K562 (cell line): ENCODE data around the gene ATP5MK. TPM values are rescaled to one million over a fixed set of nuclear protein-coding genes. Genes with fewer than 3 reads are reported as not detected.
A peak's percentile ranks its signal among the peaks of the same experiment; 100 is the strongest.

Experiments
- CBX1 ChIP-seq: sonication (generic); IDR thresholded peaks from 2 replicates; pipeline ENCODE4 v1.6.1; 2016; ENCODE audit warnings: antibody characterized with exemption, low read depth, mild to moderate bottlenecking
- CCAR2 ChIP-seq: fragments of 200-400 bp; formaldehyde crosslinking; IDR thresholded peaks from 2 replicates; pipeline ENCODE4 v1.6.1; 2017; ENCODE audit warnings: mild to moderate bottlenecking, low read depth, low read length
- COPS2 ChIP-seq: fragments of 450-650 bp; conservative IDR thresholded peaks from 2 replicates; pipeline ENCODE4 v1.6.1; 2016; ENCODE audit warnings: mild to moderate bottlenecking, moderate library complexity
- NEUROD1 ChIP-seq: fragments of 150-350 bp; IDR thresholded peaks from 2 replicates; pipeline ENCODE4 v1.6.1; 2014; ENCODE audit warnings: borderline replicate concordance, low read length, low read depth; ENCODE audit not compliant: partially characterized antibody
- RBM14 ChIP-seq: fragments of 200-400 bp; formaldehyde crosslinking; IDR thresholded peaks from 2 replicates; pipeline ENCODE4 v1.6.1; 2018; ENCODE audit warnings: low read depth, mild to moderate bottlenecking, low read length, moderate library complexity, borderline replicate concordance; ENCODE audit not compliant: insufficient read depth
- RNF2 ChIP-seq: sonication (generic); IDR thresholded peaks from 2 replicates; pipeline ENCODE4 v1.6.1; 2016
- polyA plus RNA-seq, 8 experiments: library from polyadenylated mRNA; depleted of rRNA in 4 of 8; stranded (reverse) in 5 of 8; unstranded in 3 of 8; fragments of >200 nt; fragmentation: Nextera tagmentation in 2 of 8; fragmentation: Illumina TruSeq in 1 of 8; extraction: Ambion mirVana in 2 of 8; extraction: Trizol in 1 of 8; gene quantifications; 2 replicates each; pipeline versions ENCODE4 v1.2.1 to v1.2.3, GENCODE V29; 2011 to 2014; ENCODE audit warnings: inconsistent platforms in 1 of 8, missing spikeins in 1 of 8
- total RNA-seq, 7 experiments: library from RNA; depleted of rRNA in 6 of 7; stranded (reverse); fragments of >200 nt in 6 of 7; fragmentation: Illumina TruSeq in 2 of 7; extraction: Trizol in 2 of 7; gene quantifications; 2 replicates each; pipeline versions ENCODE4 v1.2.1 to v1.2.3, GENCODE V29; 2011 to 2021; ENCODE audit warnings: low replicate concordance in 1 of 7
- TF ChIP-seq, protein P1 (sequence below), 2 experiments: fragments of 450-650 bp in 1 of 2; sonication (generic) in 1 of 2; formaldehyde crosslinking in 1 of 2; IDR thresholded peaks; 2 replicates each; pipeline versions ENCODE4 v1.7.1 to v1.9.0; 2016 to 2022; ENCODE audit warnings: inconsistent platforms in 1 of 2, mild to moderate bottlenecking in 1 of 2, missing genetic modification reagents in 1 of 2
- TF ChIP-seq, protein P2 (sequence below): fragments of 150-350 bp; conservative IDR thresholded peaks from 2 replicates; pipeline ENCODE4 v1.6.1; 2014; ENCODE audit warnings: low read length
- TF ChIP-seq, protein P3 (sequence below): fragments of 450-650 bp; IDR thresholded peaks from 2 replicates; pipeline ENCODE4 v1.7.0; 2016; ENCODE audit warnings: borderline replicate concordance
- TF ChIP-seq, protein P4 (sequence below): fragments of 200-400 bp; formaldehyde crosslinking; IDR thresholded peaks from 2 replicates; pipeline ENCODE4 v1.6.1; 2017; ENCODE audit warnings: mild to moderate bottlenecking, low read depth, low read length, moderate library complexity

ATP5MK gene
- total and polyA plus RNA-seq, 9 of the 15 experiments (the other 6 are each of a cell fraction or from before 2014, with no cell fraction given): 182 to 1,810 (median 741) TPM

DNA sequence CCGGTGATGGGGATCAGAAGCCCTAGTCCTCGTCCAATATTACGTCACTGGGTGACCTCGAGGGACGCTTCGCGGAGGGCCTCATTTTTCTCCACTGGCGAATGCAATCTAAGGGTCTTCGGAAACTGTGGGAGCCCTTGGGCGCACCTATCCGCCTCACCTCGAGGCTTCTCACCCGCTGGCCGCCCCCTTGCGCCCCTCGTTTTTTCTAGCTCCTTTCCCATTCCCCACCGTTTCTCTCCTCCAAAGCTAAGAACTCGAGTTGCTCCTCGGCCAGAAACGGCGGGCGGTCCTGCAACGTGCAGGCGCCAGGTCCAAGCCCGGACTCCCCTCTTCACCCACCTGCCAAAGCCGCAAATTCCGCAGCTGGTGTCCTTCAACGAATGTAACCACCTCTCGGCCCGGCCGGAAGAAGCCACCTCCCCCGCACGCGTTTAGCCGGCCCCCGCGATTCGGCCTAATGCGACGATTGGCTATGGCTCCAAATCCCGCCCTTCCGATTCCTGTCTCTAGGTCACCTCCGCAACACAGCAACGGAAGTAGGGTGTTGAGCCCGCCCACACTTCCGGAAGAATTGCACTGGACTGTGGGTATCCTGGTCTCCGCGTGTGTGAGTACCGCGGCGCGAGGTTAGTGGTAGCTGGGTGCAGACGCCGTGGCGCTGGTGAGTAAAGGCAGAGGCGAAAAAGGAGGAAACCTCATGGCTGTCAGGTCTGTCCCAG, at the start of gene ATP5MK, which contains the start of gene PDCD11 (continued):
- TF ChIP-seq, protein P1, sequence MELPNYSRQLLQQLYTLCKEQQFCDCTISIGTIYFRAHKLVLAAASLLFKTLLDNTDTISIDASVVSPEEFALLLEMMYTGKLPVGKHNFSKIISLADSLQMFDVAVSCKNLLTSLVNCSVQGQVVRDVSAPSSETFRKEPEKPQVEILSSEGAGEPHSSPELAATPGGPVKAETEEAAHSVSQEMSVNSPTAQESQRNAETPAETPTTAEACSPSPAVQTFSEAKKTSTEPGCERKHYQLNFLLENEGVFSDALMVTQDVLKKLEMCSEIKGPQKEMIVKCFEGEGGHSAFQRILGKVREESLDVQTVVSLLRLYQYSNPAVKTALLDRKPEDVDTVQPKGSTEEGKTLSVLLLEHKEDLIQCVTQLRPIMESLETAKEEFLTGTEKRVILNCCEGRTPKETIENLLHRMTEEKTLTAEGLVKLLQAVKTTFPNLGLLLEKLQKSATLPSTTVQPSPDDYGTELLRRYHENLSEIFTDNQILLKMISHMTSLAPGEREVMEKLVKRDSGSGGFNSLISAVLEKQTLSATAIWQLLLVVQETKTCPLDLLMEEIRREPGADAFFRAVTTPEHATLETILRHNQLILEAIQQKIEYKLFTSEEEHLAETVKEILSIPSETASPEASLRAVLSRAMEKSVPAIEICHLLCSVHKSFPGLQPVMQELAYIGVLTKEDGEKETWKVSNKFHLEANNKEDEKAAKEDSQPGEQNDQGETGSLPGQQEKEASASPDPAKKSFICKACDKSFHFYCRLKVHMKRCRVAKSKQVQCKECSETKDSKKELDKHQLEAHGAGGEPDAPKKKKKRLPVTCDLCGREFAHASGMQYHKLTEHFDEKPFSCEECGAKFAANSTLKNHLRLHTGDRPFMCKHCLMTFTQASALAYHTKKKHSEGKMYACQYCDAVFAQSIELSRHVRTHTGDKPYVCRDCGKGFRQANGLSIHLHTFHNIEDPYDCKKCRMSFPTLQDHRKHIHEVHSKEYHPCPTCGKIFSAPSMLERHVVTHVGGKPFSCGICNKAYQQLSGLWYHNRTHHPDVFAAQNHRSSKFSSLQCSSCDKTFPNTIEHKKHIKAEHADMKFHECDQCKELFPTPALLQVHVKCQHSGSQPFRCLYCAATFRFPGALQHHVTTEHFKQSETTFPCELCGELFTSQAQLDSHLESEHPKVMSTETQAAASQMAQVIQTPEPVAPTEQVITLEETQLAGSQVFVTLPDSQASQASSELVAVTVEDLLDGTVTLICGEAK (IDR thresholded peaks at IDR 0.05): peak; percentile 98
- TF ChIP-seq, protein P1 (CRISPR knock-in tag; IDR thresholded peaks at IDR 0.05): no peak
- TF ChIP-seq, protein P2, sequence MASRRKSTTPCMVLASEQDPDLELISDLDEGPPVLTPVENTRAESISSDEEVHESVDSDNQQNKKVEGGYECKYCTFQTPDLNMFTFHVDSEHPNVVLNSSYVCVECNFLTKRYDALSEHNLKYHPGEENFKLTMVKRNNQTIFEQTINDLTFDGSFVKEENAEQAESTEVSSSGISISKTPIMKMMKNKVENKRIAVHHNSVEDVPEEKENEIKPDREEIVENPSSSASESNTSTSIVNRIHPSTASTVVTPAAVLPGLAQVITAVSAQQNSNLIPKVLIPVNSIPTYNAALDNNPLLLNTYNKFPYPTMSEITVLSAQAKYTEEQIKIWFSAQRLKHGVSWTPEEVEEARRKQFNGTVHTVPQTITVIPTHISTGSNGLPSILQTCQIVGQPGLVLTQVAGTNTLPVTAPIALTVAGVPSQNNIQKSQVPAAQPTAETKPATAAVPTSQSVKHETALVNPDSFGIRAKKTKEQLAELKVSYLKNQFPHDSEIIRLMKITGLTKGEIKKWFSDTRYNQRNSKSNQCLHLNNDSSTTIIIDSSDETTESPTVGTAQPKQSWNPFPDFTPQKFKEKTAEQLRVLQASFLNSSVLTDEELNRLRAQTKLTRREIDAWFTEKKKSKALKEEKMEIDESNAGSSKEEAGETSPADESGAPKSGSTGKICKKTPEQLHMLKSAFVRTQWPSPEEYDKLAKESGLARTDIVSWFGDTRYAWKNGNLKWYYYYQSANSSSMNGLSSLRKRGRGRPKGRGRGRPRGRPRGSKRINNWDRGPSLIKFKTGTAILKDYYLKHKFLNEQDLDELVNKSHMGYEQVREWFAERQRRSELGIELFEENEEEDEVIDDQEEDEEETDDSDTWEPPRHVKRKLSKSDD: no peak
- TF ChIP-seq RBM14 (no peak), NEUROD1 (peak; percentile 67), RNF2 (peak; percentile 63; the same call in 1 of the 2 replicates), CCAR2 (no peak), CBX1 (no peak), COPS2 (no peak)
- TF ChIP-seq, protein P3, sequence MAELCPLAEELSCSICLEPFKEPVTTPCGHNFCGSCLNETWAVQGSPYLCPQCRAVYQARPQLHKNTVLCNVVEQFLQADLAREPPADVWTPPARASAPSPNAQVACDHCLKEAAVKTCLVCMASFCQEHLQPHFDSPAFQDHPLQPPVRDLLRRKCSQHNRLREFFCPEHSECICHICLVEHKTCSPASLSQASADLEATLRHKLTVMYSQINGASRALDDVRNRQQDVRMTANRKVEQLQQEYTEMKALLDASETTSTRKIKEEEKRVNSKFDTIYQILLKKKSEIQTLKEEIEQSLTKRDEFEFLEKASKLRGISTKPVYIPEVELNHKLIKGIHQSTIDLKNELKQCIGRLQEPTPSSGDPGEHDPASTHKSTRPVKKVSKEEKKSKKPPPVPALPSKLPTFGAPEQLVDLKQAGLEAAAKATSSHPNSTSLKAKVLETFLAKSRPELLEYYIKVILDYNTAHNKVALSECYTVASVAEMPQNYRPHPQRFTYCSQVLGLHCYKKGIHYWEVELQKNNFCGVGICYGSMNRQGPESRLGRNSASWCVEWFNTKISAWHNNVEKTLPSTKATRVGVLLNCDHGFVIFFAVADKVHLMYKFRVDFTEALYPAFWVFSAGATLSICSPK: no peak
- TF ChIP-seq, protein P4, sequence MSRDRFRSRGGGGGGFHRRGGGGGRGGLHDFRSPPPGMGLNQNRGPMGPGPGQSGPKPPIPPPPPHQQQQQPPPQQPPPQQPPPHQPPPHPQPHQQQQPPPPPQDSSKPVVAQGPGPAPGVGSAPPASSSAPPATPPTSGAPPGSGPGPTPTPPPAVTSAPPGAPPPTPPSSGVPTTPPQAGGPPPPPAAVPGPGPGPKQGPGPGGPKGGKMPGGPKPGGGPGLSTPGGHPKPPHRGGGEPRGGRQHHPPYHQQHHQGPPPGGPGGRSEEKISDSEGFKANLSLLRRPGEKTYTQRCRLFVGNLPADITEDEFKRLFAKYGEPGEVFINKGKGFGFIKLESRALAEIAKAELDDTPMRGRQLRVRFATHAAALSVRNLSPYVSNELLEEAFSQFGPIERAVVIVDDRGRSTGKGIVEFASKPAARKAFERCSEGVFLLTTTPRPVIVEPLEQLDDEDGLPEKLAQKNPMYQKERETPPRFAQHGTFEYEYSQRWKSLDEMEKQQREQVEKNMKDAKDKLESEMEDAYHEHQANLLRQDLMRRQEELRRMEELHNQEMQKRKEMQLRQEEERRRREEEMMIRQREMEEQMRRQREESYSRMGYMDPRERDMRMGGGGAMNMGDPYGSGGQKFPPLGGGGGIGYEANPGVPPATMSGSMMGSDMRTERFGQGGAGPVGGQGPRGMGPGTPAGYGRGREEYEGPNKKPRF: no peak
